PC-9 (cell line): Measurements from ENCODE around the gene SSH3. TPM values are rescaled to one million over a fixed set of nuclear protein-coding genes. Genes with fewer than 3 reads are reported as not detected.
"Not testable (repeated sequence)": the region's sequence is repeated elsewhere in the genome, so short reads cannot be mapped to it uniquely, and the experiment has no call there.

Experiments
- BruUV-seq: library from RNA; stranded (reverse); fragments of 400-500 nt; replicated peaks from 2 replicates; lab custom pipeline; 2021; lab: Mats Ljungman, UMichigan
- CTCF ChIA-PET: fragments of 300-600 bp; sonication (Branson Sonifier 250); formaldehyde crosslinking; loops from one replicate; lab custom pipeline; 2022; ENCODE audit warnings: antibody characterized with exemption; lab: Charles Lee
- POLR2A ChIA-PET: fragments of 300-600 bp; sonication (Branson Sonifier 250); formaldehyde crosslinking; loops from one replicate; lab custom pipeline; 2022; ENCODE audit warnings: antibody characterized with exemption; ENCODE audit not compliant: unreplicated experiment; lab: Charles Lee
- DNase-seq, 2 experiments: peaks; one replicate each; pipeline versions ENCODE4 v3.0.0 to v3.0.0-alpha.2; 2015 to 2022; ENCODE audit warnings: mixed read lengths in 1 of 2
- H2AFZ ChIP-seq: fragments of 200-600 bp; sonication (generic); 2 replicates; pipeline ENCODE4 v1.8.1; 2017; ENCODE audit warnings: antibody characterized with exemption
- H3F3A ChIP-seq: fragments of 200-600 bp; sonication (generic); 2 replicates; pipeline ENCODE4 v1.8.1; 2017; ENCODE audit warnings: antibody characterized with exemption, mild to moderate bottlenecking, low read depth; ENCODE audit not compliant: insufficient read depth
- H3K27ac ChIP-seq: fragments of 200-600 bp; sonication (generic); 2 replicates; pipeline ENCODE4 v1.6.1; 2016; ENCODE audit warnings: mixed run types
- H3K27me3 ChIP-seq: fragments of 200-600 bp; sonication (generic); 2 replicates; pipeline ENCODE4 v1.6.1; 2016; ENCODE audit warnings: low read depth, mixed run types; ENCODE audit not compliant: insufficient read depth
- H3K36me3 ChIP-seq: fragments of 200-600 bp; sonication (generic); 2 replicates; pipeline ENCODE4 v1.6.1; 2016; ENCODE audit warnings: low read depth, mixed run types
- H3K4me1 ChIP-seq: fragments of 200-600 bp; sonication (generic); replicated peaks from 2 replicates; pipeline ENCODE4 v1.6.1; 2016; ENCODE audit warnings: mixed run types; ENCODE audit not compliant: insufficient read depth
- H3K4me2 ChIP-seq: fragments of 200-600 bp; sonication (generic); 2 replicates; pipeline ENCODE4 v1.6.1; 2017; ENCODE audit warnings: mixed run types
- H3K4me3 ChIP-seq: fragments of 200-600 bp; sonication (generic); 2 replicates; pipeline ENCODE4 v1.6.1; 2016; ENCODE audit warnings: mixed run types
- H3K79me2 ChIP-seq: fragments of 200-600 bp; sonication (generic); 2 replicates; pipeline ENCODE4 v1.6.1; 2017; ENCODE audit warnings: low read depth, mixed run types
- H3K9me2 ChIP-seq: fragments of 200-600 bp; sonication (generic); 2 replicates; pipeline ENCODE4 v1.8.1; 2017; ENCODE audit warnings: mild to moderate bottlenecking; ENCODE audit not compliant: insufficient read depth
- H3K9me3 ChIP-seq: fragments of 200-600 bp; sonication (generic); 2 replicates; pipeline ENCODE4 v1.8.1; 2016; ENCODE audit warnings: low read depth; ENCODE audit not compliant: insufficient read depth
- H4K20me1 ChIP-seq: fragments of 200-600 bp; sonication (generic); 2 replicates; pipeline ENCODE4 v1.8.1; 2017; ENCODE audit not compliant: insufficient read depth
- CTCF ChIP-seq: fragments of 200-600 bp; sonication (generic); conservative IDR thresholded peaks from 2 replicates; pipeline ENCODE4 v1.6.1; 2017; ENCODE audit warnings: mixed run types, antibody characterized with exemption, mild to moderate bottlenecking, moderate library complexity
- EZH2 ChIP-seq: fragments of 200-600 bp; sonication (generic); IDR thresholded peaks from 2 replicates; pipeline ENCODE4 v1.8.0; 2017; ENCODE audit warnings: antibody characterized with exemption, low read depth
- intact Hi-C: fragments of 100-400 bp; cut with micrococcal nuclease; formaldehyde crosslinking; loops from one replicate; pipeline ENCODE4 v1.10.0; 2022; ENCODE audit not compliant: unreplicated experiment
- total RNA-seq: library from RNA; stranded (reverse); gene quantifications from 2 replicates; pipeline ENCODE4 v1.2.3, GENCODE V29; 2021

Gene SSH3
- total RNA-seq, 1 experiment from 2014 or later, result 124 TPM

GRCh38 chr11:67316882-67317204 lies 13.5 kb downstream of the SSH3 start:
- intact Hi-C loops, result loop anchor here (1.0 to 10.0 kb wide), 9 partner anchors 29 to 910 kb away; partner anchors contain the start of genes GRK2 and PC
- no TSS peak for BruUV-seq

GRCh38 chr11:67317205-67317887 lies 14.0 kb downstream of the SSH3 start:
- peak overlapping the region; percentile 99 for H3K4me2 ChIP-seq
- peak overlapping the region; percentile 76 for H3K4me3 ChIP-seq
- peaks cover 30% of the 10 kb centered on the region for H3K79me2 ChIP-seq
- H3K9me2 ChIP-seq, result no peaks in the 10 kb centered on the region
- H3K4me1 ChIP-seq, result peaks cover 42% of the 10 kb centered on the region
- no peak for TF ChIP-seq EZH2
- peak; percentile 96 for TF ChIP-seq CTCF
- POLR2A ChIA-PET, result interaction anchor here (0.6 to 1.0 kb wide), 8 partner anchors 14 to 439 kb away, joined by 3 to 9 read pairs (median 5); partner anchors contain the start of genes GRK2 and SSH3
- peak overlapping the region; percentile 94 for H2AFZ ChIP-seq
- TSS peak; percentile 89 for BruUV-seq
- intact Hi-C loops, result loop anchor here (1.0 to 10.0 kb wide), 9 partner anchors 29 to 910 kb away; partner anchors contain the start of genes GRK2 and PC
- H3K27me3 ChIP-seq, result no peaks in the 10 kb centered on the region
- peak overlapping the region; percentile 67 for H3K27ac ChIP-seq
- H3K9me3 ChIP-seq, result no peaks in the 10 kb centered on the region
- CTCF ChIA-PET, result interaction anchor here (0.5 to 2.3 kb wide), 12 partner anchors 14 to 461 kb away, joined by 3 to 18 read pairs (median 5); partner anchors contain the start of genes GRK2 and SSH3
- peak; percentile 96 to 99 for DNase-seq
- H3K36me3 ChIP-seq, result no peaks in the 10 kb centered on the region
- H3F3A ChIP-seq, result peaks cover 32% of the 10 kb centered on the region
- H4K20me1 ChIP-seq, result no peaks in the 10 kb centered on the region

More at GRCh38 chr11:67316882-67317204, 13.5 kb downstream of the SSH3 start:
- Histone ChIP-seq H3K9me3 (no peaks in the 10 kb centered on the region), H3K79me2 (peaks cover 30% of the 10 kb centered on the region), H3K4me3 (peak overlapping the region; percentile 76), H3K36me3 (no peaks in the 10 kb centered on the region), H3K27me3 (no peaks in the 10 kb centered on the region), H2AFZ (peak overlapping the region; percentile 94), H3K9me2 (no peaks in the 10 kb centered on the region), H4K20me1 (no peaks in the 10 kb centered on the region), H3K4me2 (peak overlapping the region; percentile 99), H3K4me1 (peaks cover 47% of the 10 kb centered on the region), H3K27ac (peak overlapping the region; percentile 67), H3F3A (peaks cover 37% of the 10 kb centered on the region)
- TF ChIP-seq CTCF, result no peak
- no peak for TF ChIP-seq EZH2
- POLR2A ChIA-PET, result interaction anchor here (0.6 to 1.0 kb wide), 4 partner anchors 13 to 287 kb away, joined by 3 to 9 read pairs (median 6); partner anchors contain the start of gene SSH3
- CTCF ChIA-PET, result interaction anchor here (0.5 to 2.3 kb wide), 11 partner anchors 14 to 262 kb away, joined by 3 to 18 read pairs (median 5); partner anchors contain the start of genes GRK2 and SSH3
- no peak for DNase-seq

GRCh38 chr11:67317888-67318555 lies 14.7 kb downstream of the SSH3 start:
- TF ChIP-seq EZH2 (no peak), CTCF (no peak)
- Histone ChIP-seq H3K9me3 (no peaks in the 10 kb centered on the region), H2AFZ (peak overlapping the region; percentile 94), H3K36me3 (no peaks in the 10 kb centered on the region), H3K27ac (no peak overlapping the region), H3K79me2 (peaks cover 30% of the 10 kb centered on the region), H3K27me3 (no peaks in the 10 kb centered on the region), H3K4me3 (peak overlapping the region; percentile 76), H4K20me1 (no peaks in the 10 kb centered on the region), H3K4me2 (peak overlapping the region; percentile 99), H3K9me2 (no peaks in the 10 kb centered on the region), H3F3A (peaks cover 27% of the 10 kb centered on the region; the same call in 1 of the 2 replicates), H3K4me1 (peaks cover 37% of the 10 kb centered on the region)
- no peak for DNase-seq
- ChIA-PET CTCF (interaction anchor here (0.6 to 2.3 kb wide), 10 partner anchors 15 to 462 kb away, joined by 3 to 18 read pairs (median 6); partner anchors contain the start of genes GRK2 and SSH3), POLR2A (interaction anchor here (0.6 to 1.0 kb wide), 9 partner anchors 14 to 440 kb away, joined by 3 to 9 read pairs (median 5); partner anchors contain the start of genes GRK2 and SSH3)
- intact Hi-C loops, result loop anchor here (1.0 to 10.0 kb wide), 9 partner anchors 30 to 911 kb away; partner anchors contain the start of genes GRK2 and PC
- BruUV-seq, result no TSS peak

- ChIA-PET POLR2A (interaction anchor here (0.7 kb wide), 2 partner anchors 27 to 430 kb away, joined by 4 to 5 read pairs; no protein-coding TSS in a partner anchor), CTCF (interaction anchor here (0.6 to 1.8 kb wide), 2 partner anchors 64 to 162 kb away, joined by 6 to 22 read pairs; no protein-coding TSS in a partner anchor)
- not testable (repeated sequence) for H3K9me2 ChIP-seq, H4K20me1 ChIP-seq, H3K36me3 ChIP-seq, H3K27ac ChIP-seq, H3K27me3 ChIP-seq, DNase-seq, H3K9me3 ChIP-seq, H2AFZ ChIP-seq, BruUV-seq
- H3K79me2 ChIP-seq, result peaks cover 30% of the 10 kb centered on the region
- intact Hi-C loops, result loop anchor here (5.0 to 10.0 kb wide), 3 partner anchors 364 to 912 kb away; partner anchors contain the start of gene PC
- H3K4me3 ChIP-seq, result peak overlapping the region; percentile 76
- H3F3A ChIP-seq, result peaks cover 21% of the 10 kb centered on the region; the same call in 1 of the 2 replicates
- H3K4me1 ChIP-seq, result peaks cover 28% of the 10 kb centered on the region
- peak overlapping the region; percentile 99 for H3K4me2 ChIP-seq
Observed at GRCh38 chr11:67318876-67319275, 15.5 kb downstream of the SSH3 start.
